ENCODE measurements around the gene CLDN16.

DNA sequence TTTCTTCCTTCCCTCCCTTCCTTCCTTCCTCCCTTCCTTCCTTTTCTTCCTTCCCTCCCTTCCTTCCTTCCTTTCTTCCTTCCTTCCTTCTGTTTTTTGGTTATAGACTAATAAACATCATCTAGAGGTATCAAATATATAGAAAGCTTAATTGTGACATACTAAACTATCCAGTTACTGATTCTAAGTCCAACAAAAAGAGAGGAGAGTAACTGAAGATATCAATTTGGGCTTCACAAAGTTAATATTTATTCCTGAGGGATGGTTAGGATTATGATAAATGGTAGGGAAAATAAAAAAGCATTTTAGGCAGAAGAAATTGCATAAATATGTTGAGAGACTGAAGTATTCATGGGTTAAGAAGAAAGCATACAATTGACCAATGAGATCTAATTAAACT, 7.8 kb upstream of the CLDN16 start:
- no peak for TF ChIP-seq CTCF (IDR thresholded peaks at IDR 0.05)
- no peak for TF ChIP-seq EP300 (IDR thresholded peaks at IDR 0.05)
- no peak for TF ChIP-seq POLR2A (IDR thresholded peaks at IDR 0.05)

Measured in gastroesophageal sphincter (tissue), 3 donors.